ENCODE measurements around the gene KLK8. TPM values are rescaled to one million over a fixed set of nuclear protein-coding genes. Genes with fewer than 3 reads are reported as not detected.

Gene KLK8
- total and polyA plus RNA-seq, 11 donors = 1.9 TPM; not detected in 10

- Histone ChIP-seq H3K36me3 (no peaks in the 10 kb centered on the region), H3K4me1 (peaks cover 0 to 2% (median 0%) of the 10 kb centered on the region in 12 donors), H3K9me3 (no peaks in the 10 kb centered on the region), H3K4me3 (no peak overlapping the region), H3K27ac (no peak overlapping the region), H3K27me3 (peaks cover 0 to 47% (median 6%) of the 10 kb centered on the region in 9 donors)
- 86 to 92% (median 88%) methylated on average over 7 of the region's 7 CpGs for WGBS, 4 donors
- intact Hi-C loops (cut with DNase I) = loop anchor here in 1 of 10 donors (5.0 kb wide), 1 partner anchor 51 kb away; the partner anchor contains the start of gene KLK14
- DNase-seq = no peak
- ATAC-seq = no peak
- TF ChIP-seq POLR2A (IDR thresholded peaks at IDR 0.05) (no peak), CTCF (IDR thresholded peaks at IDR 0.05) (no peak)
Measured at GRCh38 chr19:51031220-51031879, 29.9 kb upstream of the KLK8 start.

- Histone ChIP-seq H3K9me3 (no peaks in the 10 kb centered on the region), H3K4me1 (peaks cover 0 to 6% (median 0%) of the 10 kb centered on the region in 12 donors), H3K36me3 (no peaks in the 10 kb centered on the region), H3K4me3 (no peak overlapping the region), H3K27ac (no peak overlapping the region), H3K27me3 (peaks cover 0 to 50% (median 10%) of the 10 kb centered on the region in 9 donors)
- TF ChIP-seq CTCF (IDR thresholded peaks at IDR 0.05) (no peak), POLR2A (IDR thresholded peaks at IDR 0.05) (no peak)
- intact Hi-C loops (cut with DNase I) = loop anchor here in 1 of 10 donors (5.0 kb wide), 1 partner anchor 52 kb away; the partner anchor contains the start of gene KLK14
- DNase-seq (no peak), ATAC-seq (no peak)
- WGBS, 4 donors = 73 to 80% (median 77%) methylated on average over 13 of the region's 13 CpGs
Measured at GRCh38 chr19:51030631-51031030, 29.2 kb upstream of the KLK8 start.

- 68 to 81% (median 74%) methylated on average over 2 of the region's 2 CpGs for WGBS, 4 donors
- DNase-seq (no peak), ATAC-seq (no peak)
- Histone ChIP-seq H3K4me3 (no peak overlapping the region), H3K9me3 (no peaks in the 10 kb centered on the region), H3K27me3 (peaks cover 0 to 50% (median 12%) of the 10 kb centered on the region in 9 donors), H3K4me1 (peaks cover 0 to 6% (median 0%) of the 10 kb centered on the region in 12 donors), H3K27ac (no peak overlapping the region), H3K36me3 (no peaks in the 10 kb centered on the region)
- TF ChIP-seq CTCF (IDR thresholded peaks at IDR 0.05) (no peak), POLR2A (IDR thresholded peaks at IDR 0.05) (no peak)
- intact Hi-C loops (cut with DNase I) = loop anchor here in 4 of 10 donors (5.0 to 10.0 kb wide), 4 partner anchors 53 to 145 kb away; partner anchors contain the start of gene KLK14 (in 1 of the 4)
Measured at GRCh38 chr19:51029718-51030117, 28.3 kb upstream of the KLK8 start.

- peaks cover 0 to 59% (median 16%) of the 10 kb centered on the region in 9 donors for H3K27me3 ChIP-seq
Measured at GRCh38 chr19:51027873-51028272, 26.5 kb upstream of the KLK8 start.

More at GRCh38 chr19:51027873-51028272, 26.5 kb upstream of the KLK8 start:
- H3K9me3 ChIP-seq = no peaks in the 10 kb centered on the region
- WGBS, 4 donors = 71 to 74% (median 72%) methylated on average over 5 of the region's 5 CpGs
- H3K4me3 ChIP-seq = no peak overlapping the region
- intact Hi-C loops (cut with DNase I) = loop anchor here in 4 of 10 donors (5.0 to 10.0 kb wide), 3 partner anchors 64 to 147 kb away; no protein-coding TSS in a partner anchor
- no peak for TF ChIP-seq POLR2A (IDR thresholded peaks at IDR 0.05)
- no peak for TF ChIP-seq CTCF (IDR thresholded peaks at IDR 0.05)
- no peak overlapping the region for H3K27ac ChIP-seq
- ATAC-seq (no peak), DNase-seq (no peak)
- peaks cover 0 to 6% (median 0%) of the 10 kb centered on the region in 12 donors for H3K4me1 ChIP-seq
- no peaks in the 10 kb centered on the region for H3K36me3 ChIP-seq

Measured in heart left ventricle (tissue), 16 donors.